DMS 273 treated with DMSO at 0.1 percent for 48 hours (cell line): ENCODE results near the gene TIGD7.
"Not testable (repeated sequence)": the region's sequence is repeated elsewhere in the genome, so short reads cannot be mapped to it uniquely, and the experiment has no call there.

ENCODE experiments used
- DNase-seq: peaks from one replicate; lab custom pipeline; 2025; lab: John Stamatoyannopoulos, UW

Gene TIGD7

GRCh38 chr16:3282103-3282729, 23.0 kb downstream of the TIGD7 start:
- peak; percentile 83 for DNase-seq

DNA sequence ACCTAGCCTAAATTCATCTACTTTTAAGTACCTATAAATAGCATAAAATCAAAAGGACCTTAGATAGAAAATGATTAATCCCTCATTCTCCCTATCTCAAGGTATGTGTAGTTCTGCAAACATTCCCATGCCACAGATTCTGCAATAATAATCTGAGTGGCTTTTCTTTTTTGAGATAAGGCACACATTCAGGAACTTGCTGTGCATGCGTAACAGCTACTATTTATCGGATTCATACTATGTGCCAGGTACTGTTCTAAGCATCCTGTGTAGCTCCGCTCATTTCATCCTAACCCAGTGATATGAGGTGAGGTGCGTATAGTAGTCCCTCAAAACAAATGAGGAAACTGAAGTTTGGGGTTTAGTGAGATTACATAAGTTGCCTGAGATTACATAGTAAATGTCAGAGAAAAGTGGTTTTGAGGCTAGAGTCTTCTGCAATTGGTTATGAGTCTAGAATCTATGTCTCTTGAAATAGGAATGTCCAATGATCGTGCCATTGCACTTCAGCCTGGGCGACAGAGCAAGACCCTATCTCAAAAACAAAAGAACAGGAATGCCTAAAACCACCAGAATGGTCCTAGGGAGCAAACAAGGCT, 23.9 kb downstream of the TIGD7 start:
- DNase-seq, result no peak

DNA sequence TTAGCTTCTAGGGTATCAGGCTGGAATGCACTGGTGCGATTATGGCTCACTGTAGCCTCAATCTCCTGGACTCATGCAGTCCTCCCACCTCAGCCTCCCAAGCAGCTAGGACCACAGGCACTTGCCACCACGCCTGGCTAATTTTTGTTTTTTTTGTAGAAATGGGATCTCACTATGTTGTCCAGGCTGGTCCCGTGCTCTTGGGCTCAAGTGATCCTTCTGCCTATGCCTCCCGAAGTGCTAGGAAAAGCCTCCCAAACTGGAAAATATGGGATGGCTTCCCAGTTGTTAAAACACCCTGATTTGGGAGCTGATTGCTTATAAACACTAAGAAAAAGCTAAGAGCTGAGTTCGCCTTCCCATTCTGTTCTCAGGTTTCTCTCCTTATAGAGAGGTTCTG, 28.6 kb downstream of the TIGD7 start:
- DNase-seq, result no peak

GRCh38 chr16:3274947-3275346, 30.3 kb downstream of the TIGD7 start:
- no peak for DNase-seq

GRCh38 chr16:3274490-3274889, 30.7 kb downstream of the TIGD7 start:
- DNase-seq, result peak; percentile 6

GRCh38 chr16:3271281-3271680, 33.9 kb downstream of the TIGD7 start:
- not testable (repeated sequence) for DNase-seq

- DNase-seq, result not testable (repeated sequence)
Observed at GRCh38 chr16:3270718-3271117, 34.5 kb downstream of the TIGD7 start.

DNA sequence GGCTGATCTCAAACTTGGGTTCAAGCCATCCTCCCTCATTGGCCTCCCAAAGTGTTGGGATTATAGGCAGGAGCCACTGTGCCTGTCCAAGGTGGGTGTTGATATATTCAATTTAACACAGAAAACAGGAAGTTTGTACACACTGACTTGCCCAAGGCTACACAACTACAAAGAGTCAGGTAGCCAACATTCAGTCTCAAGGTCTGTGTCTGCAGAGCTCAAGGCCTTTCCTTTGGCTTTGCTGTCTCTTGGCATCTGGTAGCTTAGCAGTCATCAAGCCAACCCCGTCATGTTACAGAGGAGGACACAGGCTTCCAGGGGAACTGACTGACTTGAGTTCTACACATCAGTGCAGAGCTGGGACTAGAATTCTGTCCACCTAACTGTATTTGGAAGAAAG, 36.9 kb downstream of the TIGD7 start:
- no peak for DNase-seq

DNA sequence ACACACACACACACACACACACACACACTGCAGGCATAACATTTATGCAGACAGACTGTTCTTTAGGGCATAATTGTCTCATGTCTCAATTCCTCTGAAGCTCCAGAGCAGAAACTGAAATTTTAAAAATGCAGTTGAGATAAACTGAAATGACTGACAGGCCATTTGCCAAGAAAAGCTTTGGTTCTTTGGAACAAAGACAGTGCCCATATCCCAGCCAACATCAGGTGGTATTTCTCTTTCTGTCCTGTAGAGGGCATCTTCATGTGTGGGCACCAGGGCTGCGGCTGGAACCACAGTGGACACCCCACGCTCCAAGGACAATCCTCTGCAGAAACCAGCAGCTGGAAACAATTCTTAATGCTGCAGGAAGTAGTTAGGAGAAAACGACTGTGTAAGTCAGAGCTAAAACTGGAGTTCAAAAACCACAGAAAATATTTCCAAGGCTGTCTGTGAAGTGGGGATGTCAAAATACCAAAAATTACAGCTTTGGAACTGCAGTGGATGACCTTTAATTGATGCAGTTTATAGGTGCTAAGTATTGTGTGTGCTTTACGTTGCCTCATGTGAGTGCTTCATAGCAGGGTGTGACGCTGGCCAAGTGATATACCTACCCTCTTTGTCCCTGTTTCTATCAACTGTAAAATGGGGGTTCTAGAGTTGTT, 38.2 kb downstream of the TIGD7 start:
- peak; percentile 14 for DNase-seq

DNA sequence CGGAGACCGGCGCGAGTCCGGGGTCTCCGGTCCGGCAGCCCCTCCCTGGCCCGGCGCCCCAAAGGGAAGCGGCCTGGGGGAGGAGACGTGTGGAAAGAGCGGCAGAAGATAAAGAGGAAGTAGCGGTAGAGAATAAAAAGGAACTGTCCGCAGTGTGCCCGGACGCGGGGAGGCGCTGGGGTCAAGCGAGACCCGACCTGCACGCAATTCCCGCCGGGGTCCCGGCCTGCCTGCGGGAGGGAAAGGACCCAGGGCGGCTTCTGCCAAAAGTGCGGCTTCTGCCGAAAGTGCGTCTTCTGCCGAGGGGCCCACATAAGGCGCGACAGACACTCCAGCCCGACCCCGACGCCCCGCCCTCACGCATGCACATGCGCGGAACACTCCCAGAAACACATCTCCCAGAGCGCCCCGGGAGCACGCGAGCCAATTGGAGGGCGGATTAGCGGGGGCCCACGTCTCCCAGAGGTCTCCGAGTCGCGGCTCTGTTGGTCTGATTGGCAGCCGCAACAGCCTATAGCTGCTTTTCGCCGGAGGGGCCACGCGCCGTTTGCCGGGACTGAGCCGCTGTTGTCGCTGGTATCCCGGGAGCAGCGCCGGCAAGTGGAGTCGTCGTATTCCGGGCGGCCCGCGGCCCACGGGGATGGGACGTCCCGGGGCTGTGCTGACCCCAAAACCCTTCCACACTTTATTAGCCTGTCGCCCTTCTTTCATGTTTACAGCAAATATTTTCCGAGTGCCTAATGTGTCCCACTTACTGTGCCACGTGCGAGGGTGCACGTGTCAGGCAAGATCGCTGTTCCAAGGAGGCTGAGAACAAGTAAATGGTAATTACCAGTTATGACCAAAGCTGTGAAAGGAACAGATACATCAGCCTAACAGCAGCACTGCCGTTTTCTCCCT, 40.8 kb downstream of the TIGD7 start:
- peak; percentile 98 for DNase-seq

DNA sequence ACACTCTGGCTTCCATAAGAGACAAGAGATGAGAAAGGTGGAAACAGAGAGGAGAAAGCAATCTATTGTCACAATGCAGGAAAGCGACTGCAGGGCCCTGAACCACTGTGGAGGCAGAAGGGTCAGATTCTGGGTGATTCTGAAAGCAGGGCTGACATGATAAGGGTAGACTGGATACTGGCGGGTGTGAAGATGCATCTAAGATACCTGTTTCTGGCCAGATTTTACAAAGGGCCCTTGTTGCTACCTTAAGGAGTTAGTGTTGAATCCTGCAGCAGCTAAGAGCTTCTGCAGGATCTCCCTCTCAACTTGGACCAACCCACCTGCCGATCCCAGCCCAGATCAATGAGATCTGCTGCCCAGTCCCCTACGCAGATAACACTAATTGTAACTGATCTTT, 42.7 kb downstream of the TIGD7 start:
- DNase-seq, result no peak

DNA sequence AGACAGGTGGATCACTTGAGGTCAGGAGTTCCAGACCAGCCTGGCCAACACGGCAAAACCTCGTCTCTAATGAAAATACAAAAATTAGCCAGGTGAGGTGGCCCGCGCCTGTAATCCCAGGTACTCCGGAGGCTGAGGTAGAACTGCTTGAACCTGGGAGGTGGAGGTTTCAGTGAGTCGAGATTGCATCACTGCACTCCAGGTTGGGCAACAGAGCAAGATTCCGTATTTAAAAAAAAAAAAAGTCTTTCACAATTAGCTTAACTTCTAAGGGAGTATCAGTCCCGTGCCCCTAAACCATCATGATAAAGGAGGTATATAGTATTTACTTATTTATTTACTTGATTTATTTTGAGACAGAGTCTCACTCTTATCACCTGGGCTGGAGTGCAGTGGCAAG, 45.4 kb downstream of the TIGD7 start:
- DNase-seq, result no peak

GRCh38 chr16:3256866-3257465, 48.3 kb downstream of the TIGD7 start:
- no peak for DNase-seq

GRCh38 chr16:3256146-3256865, 48.9 kb downstream of the TIGD7 start, which contains the start of gene MEFV:
Gene MEFV (minus strand): TSS chr16:3256633. CDS start chr16:3256587, 46 bp downstream.
- no peak for DNase-seq

DNA sequence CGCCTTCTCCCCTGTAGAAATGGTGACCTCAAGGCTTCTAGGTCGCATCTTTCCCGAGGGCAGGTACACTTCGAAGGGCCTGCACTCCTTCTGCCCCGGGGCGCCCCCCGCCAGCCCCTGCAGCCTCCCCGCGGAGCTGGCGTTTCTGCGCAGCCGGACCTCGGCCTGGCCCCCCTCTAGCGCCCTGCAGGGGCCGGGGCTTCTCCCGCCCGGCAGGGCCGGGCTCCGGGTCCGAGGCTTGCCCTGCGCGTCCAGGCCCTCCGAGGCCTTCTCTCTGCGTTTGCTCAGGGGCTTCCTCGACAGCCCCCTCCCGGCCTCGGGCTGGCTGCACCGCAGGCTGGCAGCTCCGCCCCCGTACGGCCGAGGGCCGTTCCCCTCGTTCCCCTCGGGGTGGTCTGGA, 50.9 kb downstream of the TIGD7 start:
- no peak for DNase-seq

- DNase-seq, result peak; percentile 11
Observed at GRCh38 chr16:3252967-3253366, 52.3 kb downstream of the TIGD7 start.

GRCh38 chr16:3249451-3249850, 55.8 kb downstream of the TIGD7 start:
- no peak for DNase-seq

DNA sequence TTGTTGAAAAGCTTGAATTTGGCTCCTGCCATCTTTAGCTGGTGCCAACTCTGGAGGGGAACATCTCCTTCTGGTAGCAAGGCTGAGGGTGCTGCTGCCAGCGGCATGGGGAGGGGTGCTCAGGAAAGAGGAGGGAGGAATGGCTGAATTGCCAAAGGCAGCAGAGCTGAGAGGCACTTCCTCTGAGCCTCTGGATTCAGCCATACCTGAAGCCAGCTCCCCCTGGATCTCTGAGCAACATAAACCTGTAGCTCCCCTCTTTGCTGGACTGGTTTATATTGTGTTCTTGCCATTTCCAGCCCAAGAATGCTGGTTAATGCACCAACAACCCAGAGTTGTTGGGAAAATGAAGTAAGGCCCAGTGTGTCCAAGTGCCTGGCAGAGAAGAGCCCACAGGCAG, 56.2 kb downstream of the TIGD7 start:
- no peak for DNase-seq
